GM18867 (cell line): Measurements from ENCODE around the gene PSMA8.
"Not testable (repeated sequence)": the region's sequence is repeated elsewhere in the genome, so short reads cannot be mapped to it uniquely, and the experiment has no call there.

Source experiments
- ATAC-seq: cut with Tn5 transposase; IDR thresholded peaks from one replicate; pipeline ENCODE4 v1.9.1; 2021; ENCODE audit warnings: mild to moderate bottlenecking, moderate library complexity; ENCODE audit not compliant: unreplicated experiment

PSMA8 gene

GRCh38 chr18:26228562-26229260, 95.0 kb downstream of the PSMA8 start:
- ATAC-seq, result no peak

GRCh38 chr18:26230497-26230896, 96.8 kb downstream of the PSMA8 start:
- no peak for ATAC-seq

- ATAC-seq, result no peak
Observed at GRCh38 chr18:26233208-26233607, 99.5 kb downstream of the PSMA8 start.

DNA sequence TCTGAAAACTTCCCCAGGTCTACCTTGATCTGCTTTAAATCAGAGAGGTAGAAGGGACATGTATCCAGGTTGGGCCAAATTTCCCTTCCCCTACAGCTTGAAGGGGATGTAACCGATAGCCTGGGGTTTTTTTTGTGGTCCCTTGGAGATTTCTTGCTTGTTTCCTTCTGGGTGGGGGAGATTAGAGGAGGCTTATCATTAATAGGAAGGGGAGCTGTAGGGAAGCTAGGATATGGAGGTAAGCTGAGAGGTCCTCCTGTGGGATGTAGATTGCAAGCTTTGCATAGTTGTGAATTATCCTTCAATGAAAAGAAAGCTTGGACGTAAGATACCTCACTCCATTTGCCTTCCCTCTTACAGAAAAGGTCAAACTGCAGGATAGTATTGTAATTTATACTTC, 103.7 kb downstream of the PSMA8 start:
- not testable (repeated sequence) for ATAC-seq

DNA sequence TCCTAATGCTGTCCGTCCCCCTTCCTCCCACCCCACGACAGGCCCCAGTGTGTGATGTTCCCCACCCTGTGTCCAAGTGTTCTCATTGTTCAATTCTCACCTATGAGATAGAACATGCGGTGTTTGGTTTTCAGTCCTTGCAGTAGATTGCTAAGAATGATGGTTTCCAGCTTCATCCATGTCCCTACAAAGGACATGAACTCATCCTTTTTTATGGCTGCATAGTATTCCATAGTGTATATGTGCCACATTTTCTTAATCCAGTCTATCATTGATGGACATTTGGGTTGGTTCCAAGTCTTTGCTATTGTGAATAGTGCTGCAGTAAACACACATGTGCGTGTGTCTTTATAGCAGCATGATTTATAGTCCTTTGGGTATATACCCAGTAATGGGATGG, 105.0 kb downstream of the PSMA8 start:
- ATAC-seq, result not testable (repeated sequence)

DNA sequence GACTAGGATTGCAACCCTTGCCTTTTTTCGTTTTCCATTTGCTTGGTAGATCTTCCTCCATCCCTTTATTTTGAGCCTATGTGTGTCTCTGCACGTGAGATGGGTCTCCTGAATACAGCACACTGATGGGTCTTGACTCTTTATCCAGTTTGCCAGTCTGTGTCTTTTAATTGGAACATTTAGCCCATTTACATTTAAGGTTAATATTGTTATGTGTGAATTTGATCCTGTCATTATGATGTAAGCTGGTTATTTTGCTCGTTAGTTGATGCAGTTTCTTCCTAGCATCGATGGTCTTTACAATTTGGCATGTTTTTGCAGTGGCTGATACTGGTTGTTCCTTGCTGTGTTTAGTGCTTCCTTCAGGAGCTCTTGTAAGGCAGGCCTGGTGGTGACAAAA, 108.7 kb downstream of the PSMA8 start:
- ATAC-seq, result not testable (repeated sequence)
